ENCODE measurements around the gene OR14I1.

The OR14I1 gene

DNA sequence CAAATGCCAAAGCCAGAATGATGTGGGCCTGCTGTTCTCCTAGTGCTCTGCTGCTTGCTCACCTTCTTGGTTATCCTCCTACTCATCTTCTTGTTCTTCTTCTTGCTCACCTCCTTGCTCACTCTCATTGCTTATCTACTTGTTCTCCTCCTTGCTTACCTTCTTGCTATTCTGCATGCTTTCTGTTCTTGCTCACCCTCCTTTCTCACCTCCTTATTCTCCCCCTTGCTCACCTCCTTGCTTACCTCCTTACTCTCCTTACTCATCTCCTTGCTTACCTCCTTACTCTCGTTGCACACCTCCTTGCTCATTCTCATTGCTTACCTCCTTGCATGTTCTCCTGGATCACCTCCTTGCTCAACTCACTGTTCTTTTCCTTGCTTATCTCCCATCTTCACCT lies at the start of gene OR14I1:
TSS of gene OR14I1 (minus strand) at position 53 of the 400 bp plus-strand sequence.
- DNase-seq (ENCODE audit: low read depth) = no peak

DNA sequence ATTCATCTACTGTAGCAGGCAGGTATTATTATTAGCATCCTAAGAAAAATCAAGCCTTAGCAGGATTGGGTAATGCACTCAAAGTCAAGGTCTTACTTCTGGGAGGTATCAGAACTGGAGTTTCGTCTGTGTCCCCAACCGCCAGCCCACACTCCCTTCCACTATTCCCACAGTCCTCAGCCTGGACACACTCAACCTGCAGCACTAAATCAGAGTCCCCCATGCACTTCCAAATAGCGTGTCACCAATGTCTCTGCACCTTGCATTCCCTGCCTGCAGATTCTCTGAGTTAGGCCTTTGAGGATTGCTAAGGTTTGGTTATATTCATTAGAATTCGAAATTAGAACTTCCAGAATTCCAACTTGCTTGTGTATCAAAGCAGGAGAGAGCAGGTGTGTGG lies 49.1 kb upstream of the OR14I1 start:
- DNase-seq (ENCODE audit: low read depth) = no peak

DNA sequence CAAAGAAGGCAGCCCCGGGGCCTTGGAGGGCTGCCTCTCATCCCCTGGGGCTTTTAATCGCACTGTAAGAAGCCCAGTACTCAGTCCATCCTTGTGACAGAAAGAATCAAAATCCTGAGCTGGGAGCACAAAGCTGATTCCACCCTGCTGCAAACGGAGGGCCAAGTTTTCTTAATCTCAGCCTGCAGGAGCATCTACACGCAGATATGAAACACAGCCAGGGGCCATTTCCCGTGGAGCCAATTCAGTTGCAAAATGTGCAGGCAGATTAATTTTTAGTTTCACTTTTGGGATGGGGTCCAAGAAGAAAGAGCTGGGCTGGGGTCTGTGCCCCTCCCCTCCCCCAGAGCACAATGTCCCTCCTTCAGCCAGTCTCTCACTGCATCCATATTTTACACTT lies 48.6 kb upstream of the OR14I1 start:
- DNase-seq (ENCODE audit: low read depth) = no peak

DNA sequence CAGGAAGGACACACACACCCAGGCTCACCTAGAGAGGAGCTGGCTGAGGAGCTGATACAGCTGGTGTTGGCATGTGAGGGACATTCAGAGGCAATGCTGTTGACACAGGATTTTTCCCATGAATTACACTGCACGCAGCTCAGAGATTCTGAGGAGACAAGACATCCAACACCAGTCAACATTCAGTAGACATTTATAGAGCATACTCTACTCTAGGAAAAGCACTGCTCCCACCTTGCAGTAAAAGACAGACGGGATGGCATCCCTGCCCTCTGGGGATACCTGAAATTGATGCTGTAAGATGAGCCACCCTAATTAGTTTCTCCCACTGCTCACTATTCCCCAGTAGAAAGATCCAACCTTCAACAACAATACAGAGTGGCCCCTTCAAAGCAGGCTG lies 47.9 kb upstream of the OR14I1 start:
- no peak for DNase-seq (ENCODE audit: low read depth)

DNA sequence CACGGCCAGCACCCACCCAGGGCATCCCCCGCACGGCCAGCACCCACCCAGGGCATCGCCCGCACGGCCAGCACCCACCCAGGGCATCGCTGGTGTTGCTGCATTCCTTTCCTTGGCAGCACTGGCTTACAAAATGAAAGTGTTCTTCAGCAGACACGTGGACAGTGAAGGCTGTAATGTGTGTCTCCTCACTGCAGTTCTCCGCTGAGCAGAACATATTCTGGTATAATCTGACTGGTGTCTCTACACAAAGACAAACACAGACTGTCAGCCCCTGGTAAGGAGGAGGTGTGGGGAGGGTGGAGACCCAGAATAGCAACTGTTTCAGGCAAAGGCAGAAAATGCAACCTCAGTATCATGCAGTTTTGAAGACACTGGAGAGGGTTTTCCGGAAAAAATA lies 45.6 kb upstream of the OR14I1 start:
- no peak for DNase-seq (ENCODE audit: low read depth)

DNA sequence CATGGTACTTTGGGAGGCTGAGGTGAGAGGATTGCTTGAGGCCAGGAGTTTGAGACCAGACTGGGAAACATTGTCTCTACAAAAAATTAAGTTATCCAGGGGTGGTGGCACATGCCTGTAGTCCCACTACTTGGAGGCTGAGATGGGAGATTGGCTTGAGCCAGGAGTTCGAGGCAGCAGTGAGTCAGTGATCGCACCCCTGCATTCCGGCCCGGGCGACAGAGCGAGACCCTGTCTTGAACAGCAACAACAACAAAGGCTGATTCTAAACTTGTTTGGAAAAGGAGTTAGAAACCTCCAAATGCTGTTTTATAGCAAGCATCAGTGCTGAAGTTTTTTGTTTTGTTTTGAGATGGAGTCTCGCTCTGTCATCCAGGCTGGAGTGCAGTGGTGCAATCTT lies 38.3 kb upstream of the OR14I1 start:
- no peak for DNase-seq (ENCODE audit: low read depth)

DNA sequence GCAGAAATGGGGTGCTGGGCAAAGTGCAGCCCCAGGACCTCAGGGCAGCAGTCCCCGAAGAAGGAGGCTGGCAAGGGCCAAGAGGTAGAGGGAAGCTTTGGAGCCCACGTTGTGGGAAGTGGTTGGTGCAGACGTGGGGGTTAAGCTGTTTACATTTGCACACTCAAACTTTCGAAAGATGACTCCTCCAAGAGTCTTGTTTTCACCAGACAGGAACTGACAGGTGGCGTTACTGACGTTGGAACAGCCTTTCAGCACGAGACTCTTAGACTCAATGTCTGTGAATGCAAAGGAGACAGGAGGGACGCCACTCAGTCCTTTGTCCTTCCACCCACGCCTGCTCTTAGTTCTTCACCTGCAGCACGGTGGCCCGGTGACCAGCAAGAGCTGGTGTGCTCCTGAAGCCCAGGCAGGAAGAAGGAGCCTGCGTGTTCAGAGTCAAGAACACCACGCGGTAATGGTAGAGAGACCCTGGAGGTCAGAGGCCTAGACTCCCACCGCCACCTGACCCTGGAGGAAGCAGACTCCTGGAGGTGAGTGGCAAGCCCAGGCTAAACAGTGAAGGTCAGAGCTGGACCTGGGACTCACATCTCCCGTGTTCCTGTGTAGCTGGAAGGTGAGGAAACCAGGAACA lies 37.1 kb upstream of the OR14I1 start:
- DNase-seq (ENCODE audit: low read depth) = no peak

DNA sequence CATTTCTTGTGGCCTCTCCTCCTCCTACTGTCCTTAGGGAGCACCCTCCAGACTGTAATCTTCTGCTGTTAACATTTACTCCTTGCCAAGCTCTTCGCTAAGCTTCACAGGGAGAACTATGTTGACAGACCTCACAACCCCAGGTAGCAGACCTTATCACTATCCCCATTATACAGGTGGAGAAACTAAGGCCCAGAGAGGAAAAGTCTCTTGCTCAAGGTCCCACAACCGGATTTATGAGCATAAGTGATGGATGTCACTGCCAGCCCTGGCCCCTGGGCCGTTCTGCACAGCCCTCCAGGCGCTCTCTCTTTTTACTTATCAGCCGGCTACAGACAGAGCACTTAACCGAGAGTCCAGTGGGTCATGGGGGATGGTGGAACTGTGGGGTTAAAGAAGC lies 34.9 kb upstream of the OR14I1 start:
- DNase-seq (ENCODE audit: low read depth) = no peak

DNA sequence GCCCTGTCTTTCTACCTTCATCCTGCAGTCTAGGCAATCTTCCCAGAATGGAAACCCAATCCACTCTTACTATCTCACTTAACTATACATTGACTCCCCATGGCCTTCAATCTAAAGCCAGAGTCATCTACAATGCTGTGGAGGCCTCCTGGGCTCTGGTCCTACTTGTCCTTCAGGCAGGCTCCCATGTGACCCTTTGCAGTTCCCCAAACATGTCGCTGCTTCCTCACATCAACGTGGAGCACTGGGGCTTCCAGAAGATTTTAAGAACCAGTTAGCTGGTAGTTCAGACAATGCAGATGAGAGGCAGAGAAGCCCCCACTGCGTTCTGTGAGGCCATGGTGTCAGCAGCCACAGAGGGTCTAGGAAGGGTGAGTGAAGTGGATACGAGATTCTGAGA lies 34.4 kb upstream of the OR14I1 start:
- DNase-seq (ENCODE audit: low read depth) = no peak

DNA sequence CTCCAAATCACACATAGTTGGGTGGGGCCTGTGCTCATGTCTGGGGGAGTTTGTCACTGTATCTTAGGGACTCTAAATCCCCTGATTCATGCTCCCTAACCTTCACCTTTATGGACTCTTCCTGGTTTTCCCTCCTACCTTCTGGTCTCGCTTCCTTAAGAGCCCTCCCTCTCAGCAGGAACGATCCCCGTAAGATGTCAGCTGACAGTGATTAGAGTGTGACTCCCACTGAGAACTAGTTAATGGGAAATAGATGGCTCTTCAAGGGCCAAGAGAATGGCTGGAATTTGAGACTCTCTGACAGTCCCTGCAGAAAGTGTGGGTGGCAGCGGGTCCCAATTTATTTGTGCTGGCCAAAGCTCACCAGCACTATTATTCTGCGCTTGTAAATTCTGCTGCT lies 31.0 kb upstream of the OR14I1 start:
- no peak for DNase-seq (ENCODE audit: low read depth)

DNA sequence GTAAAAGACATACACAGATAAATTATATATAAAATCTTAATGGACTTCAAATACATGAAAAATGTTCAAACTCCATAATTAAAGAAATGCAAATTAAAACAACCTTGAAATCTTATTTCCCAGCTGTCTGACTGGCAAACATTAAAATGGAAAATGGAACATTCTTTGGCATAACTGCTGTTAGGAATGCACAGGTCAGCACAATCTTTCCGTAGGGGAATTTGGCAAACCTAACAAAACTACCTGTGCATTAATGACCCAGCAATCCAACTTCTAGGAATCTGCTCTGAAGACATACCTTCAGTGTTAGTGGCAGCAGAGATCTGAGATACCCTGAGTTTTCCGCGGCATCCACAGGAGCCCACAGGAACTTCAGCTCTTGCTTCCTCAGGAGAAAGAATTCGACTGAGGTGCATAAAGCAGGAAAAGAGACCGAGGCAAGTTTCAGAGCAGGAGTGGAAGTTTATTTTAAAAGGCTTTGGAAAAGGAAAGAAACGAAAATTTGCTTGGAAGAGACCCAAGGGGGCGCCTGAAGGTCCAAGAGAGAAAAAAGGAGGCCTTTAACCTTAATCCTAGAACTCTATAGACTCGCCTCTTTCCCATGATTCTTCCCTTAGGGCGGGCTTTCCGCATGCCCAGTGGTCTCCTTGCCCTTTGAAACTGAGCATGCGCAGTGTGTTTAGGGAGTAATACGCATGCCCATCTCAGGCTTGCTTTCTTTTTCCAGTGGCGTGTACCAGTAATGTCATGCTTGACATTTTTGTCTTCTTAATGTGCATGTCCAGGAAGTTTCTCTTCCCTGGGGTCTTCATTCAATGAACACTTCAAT lies 28.2 kb upstream of the OR14I1 start:
- DNase-seq (ENCODE audit: low read depth) = no peak

DNA sequence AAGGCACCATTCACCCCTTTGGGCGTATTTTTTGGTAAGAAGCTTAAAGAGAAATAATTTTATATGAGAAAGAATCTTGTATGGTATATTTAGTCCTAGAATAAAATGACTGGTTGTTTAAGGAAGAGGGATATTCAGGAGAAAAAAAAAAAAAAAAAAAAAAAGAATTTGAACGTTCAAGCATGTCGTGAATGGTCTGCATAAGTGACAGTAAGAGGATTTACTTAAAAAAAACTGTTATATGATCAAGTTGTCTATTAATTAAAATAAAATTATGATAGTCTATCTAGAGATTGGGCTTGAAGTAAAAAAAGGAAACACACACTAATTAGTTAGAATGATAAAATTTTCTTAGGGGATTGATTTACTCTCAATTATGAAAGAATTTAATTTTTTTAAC lies 11.7 kb upstream of the OR14I1 start:
- no peak for DNase-seq (ENCODE audit: low read depth)

DNA sequence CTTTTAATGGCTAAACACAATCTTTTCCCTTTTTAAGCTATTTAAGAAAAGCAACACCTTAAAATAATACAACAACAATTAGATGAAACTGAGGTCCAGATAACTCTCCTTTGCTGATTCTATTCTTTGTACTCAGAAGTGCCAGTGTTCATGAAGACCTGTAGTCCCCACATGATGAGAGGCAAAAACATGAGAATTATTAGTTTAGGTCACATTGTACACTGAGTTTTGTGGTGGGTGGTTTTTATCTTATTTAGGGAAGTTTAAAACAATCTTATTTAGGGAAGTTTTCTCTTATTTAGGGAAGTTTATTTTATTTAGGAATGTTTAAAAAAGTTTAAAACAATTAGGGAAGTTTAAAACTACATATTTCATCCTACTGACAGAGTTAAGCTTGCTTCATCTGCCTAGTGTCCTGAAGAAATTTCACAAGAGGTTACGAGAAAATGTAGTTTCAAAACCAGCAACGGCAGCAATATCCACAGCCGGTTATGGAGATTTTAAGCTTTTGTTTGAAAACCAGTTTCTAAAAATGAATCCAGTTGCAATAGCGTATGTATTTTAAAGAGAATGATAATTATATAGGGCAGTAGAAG lies 7.8 kb upstream of the OR14I1 start:
- DNase-seq (ENCODE audit: low read depth) = no peak

DNA sequence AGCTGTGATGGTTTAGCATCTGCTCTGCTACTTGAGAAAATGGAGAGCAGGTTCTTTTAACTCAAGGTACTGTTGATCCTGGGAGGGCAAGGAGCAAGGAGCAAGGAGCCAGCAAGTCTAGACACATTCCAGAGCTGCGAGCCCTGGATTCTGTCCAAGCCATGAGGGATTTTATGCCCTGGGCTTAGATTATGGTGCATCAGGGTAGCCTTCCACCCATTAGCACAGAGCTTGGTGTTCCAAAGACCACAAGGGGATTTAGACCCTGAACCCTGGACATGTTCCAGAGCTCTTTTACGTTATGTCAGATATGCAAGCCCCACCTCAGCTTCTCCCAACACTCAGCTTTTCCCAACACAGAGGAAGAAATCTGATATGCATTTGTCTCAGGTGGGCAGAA lies 2.0 kb upstream of the OR14I1 start:
- DNase-seq (ENCODE audit: low read depth) = no peak

DNA sequence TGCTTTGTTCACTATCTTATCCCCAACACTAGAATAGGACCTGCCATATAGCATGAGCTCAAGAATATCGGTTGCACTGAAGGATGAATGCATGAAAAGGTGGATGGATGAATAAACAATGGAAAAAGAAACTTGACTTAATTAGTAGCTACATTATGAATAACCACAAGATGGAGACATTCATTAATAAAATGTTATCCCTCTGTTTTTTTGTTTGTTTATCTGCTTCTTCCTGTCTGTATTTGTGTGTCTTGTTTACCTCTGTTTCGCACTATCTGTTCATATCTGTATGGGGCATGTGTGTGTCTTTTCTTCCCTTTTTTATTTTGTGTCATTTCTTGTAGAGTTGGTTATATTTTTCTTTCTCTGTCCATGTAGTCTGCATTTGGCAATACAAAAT lies 1.1 kb upstream of the OR14I1 start:
- DNase-seq (ENCODE audit: low read depth) = no peak

DNA sequence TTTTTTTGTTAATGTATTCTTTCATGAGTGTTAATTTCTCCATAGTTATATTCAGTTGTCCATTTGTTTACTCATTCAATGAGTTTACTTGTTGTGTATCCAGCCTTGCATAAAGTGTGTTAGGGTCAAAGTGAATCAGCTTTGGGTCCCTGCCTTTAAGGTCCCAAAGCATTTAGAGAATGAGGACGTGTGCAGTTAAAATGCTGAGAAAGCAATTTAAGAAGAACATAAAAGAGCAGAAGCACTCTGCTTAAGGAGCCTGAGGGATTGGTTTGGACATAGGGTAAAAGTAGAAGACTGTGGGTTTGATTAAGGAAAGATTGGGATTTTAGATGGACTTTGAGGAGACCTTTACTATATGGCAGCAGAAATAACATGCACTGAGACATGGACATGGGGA lies 3.5 kb downstream of the OR14I1 start:
- no peak for DNase-seq (ENCODE audit: low read depth)

DNA sequence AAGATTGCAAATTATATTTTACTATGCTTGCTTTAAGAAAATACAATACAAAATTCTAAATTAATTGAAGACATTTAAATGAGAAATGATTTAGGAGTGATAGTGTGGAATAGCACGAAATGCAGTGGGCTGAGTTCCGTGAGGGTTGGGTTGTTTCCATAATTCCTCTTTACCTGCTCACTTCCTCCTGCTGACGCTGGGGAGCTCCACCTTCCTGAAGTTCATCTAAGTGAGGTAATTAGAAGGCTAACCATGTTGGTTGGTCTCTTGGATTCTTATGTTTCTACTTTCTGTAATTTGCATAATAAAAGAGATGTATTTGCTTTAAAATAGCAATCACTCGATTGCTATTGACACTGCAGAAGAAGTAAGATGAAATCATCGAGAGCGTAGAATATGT lies 4.7 kb downstream of the OR14I1 start:
- no peak for DNase-seq (ENCODE audit: low read depth)

DNA sequence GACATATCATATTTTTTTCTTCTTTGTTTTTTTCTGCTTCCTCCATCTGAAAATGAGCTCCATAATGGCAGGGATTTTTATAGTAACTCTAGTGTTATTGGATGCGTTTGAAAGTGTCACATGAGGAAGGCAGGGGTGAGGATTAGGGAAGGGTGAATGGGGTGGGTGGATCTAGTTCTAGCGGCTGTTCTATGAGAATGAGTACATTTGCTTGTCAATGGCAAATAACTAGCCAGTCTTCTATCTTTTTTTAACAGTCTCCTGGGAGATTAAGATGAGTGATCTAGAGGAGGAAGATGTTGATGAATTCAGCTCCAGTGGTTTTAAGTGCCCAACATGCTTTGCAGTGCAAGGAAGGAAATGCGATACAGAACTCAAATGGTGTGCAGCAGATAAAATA lies 5.8 kb downstream of the OR14I1 start:
- DNase-seq (ENCODE audit: low read depth) = no peak

DNA sequence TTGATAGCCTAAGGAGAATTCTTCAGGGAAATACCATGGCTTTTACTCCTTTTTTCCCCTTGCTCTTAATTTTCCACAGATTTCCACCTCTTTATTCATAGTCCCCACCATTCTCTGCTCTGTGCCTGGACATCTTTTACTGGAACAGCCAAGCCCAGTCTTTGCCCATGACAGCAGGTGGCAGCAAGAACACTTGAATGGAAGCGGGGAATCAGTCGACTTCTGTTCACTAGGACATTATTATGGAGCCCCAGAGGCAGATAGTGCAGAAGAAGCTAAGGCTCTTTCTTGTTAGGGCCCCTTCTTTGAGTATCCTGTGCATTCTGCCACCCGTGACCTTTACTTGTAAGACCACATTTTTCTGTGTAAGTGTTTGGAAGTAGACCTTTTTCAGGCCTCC lies 6.3 kb downstream of the OR14I1 start:
- no peak for DNase-seq (ENCODE audit: low read depth)

DNA sequence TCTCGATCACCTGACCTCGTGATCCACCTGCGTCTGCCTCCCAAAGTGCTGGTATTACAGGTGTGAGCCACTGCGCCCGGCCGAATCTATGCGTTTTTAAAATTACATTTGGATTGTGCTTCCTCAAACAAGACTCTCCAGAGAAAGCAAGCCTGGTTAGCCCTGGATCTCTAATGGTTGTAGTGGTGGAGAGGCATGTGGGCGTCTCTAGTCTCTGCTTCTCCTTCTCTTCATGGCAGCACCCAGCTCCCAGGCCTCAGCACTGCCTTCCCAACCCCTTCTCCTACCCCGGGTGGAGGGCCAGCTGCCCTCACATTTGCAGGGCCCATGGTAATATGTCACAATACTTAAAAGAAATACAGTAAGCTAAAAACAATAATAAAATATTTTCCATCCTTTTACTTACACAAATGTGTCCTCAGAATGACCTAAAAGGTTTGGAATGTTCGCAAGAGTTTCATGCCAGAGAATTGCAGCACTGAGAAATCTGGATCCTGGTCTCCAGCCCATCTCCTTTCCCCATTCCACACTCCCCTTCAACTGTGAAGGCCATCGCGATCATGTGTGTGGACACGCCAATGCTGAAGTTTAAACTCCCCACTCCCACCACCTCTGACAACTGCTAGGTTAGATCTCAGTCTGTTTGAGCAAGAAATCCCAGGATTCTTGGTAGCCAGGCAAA lies 7.0 kb downstream of the OR14I1 start:
- no peak for DNase-seq (ENCODE audit: low read depth)

DNA sequence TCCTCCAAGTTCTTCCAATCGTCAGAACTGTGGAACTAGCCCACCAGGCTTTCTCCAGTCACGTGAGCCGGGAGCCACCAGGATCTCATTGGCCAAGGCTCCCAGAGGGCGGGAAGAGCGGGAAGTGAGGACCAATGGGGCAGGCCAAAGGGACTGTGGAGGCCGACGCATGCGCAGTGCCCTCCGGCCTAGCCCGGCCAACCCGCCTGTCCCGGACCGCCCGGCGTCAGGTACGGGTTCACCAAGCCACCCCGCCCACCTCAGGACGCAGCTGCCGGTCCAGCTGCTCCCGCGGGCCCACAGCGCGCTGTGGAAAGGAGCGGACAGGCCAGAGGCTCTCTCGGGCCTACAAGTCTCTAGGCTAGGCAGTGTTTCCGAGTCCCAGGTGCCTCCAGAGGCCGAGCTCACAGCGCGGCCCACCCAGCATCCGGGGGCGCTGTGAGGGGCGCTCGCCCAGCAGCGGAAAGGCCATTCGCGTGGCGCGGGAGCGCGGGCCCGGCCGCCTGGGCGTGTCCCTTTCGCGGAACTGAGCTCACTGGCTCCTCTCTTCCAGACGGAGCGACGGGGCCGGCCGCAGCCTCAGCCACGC lies 10.9 kb downstream of the OR14I1 start:
- no peak for DNase-seq (ENCODE audit: low read depth)

DNA sequence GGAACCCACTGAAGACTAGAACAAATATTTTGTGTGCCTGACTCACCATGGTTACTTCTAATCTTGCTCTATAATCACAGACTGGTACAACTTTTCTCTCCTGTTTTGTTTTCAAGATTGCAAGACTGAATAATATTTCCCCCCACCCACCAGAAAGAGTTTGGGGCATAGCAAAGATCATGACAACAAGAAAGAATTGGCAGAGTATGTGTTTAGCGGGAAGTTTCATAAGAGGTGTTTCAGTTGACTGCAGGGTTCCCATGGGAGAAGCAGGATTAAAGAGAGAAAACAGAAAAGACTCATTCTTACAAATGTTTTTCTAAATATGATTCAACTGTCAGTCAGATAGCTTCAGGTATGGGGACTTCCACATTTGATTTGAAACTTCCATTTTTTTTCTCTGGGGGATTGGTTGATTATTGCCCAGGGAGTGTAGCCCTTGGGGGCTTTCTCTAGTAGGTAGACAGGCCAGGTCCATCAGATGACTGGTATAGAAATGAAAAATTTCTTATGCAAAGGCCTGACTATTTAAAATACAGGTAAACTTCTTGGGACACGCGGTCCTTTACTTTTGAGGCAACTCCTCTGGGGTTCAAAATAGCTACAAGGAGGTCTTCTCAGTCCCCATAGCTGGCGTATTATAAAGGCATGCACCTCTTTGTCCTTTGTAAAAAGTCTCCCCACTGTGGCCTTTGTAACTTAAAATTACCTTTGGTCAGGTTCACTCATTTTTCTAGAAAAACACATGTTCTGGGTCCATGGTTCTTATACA lies 13.9 kb downstream of the OR14I1 start:
- no peak for DNase-seq (ENCODE audit: low read depth)
